HG03064 (cell line): ENCODE measurements around the gene CELF3.

Experiments used
- ATAC-seq: cut with Tn5 transposase; IDR thresholded peaks from one replicate; pipeline ENCODE4 v1.9.1; 2021; ENCODE audit warnings: low read depth; ENCODE audit not compliant: unreplicated experiment

The CELF3 gene

DNA sequence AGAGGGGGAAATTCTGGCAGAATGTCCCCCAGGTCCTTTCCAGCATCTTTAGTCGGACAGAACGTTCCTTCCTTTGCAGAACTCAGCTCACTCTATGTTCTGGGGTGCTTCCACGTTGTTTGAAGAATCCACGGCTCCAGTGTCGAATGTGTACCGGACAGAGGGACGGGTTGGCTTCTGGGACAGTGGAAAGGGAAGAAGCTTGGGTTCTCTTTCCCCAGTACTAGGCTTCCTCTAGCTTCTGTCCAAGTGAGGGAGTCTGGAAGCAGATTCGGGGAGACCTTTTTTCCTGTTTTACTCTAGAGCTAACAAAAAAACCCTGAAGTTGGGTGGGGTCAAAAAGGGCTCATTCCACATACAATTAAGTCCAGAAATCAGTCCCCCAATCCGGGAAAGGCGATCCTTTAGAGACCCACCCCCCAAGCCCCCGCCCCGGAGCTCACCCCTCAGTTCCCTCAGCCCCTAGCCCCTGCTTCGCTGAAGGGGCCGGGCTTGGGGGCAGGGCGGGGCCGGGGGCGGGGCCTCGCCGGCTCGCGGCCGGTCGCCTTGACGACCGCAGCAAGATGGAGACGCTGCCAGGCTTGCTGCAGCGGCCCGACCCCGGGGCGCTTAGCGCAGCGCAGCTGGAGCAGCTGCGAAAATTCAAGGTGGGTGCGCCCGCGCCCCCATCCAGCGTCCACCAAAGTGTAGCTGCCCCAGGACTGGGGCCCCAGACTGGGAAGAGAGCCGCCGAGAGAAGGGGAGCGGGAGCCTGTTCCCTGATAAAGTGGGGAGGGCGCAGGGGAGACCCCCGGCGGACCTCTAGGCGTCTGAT is 4.6 kb upstream of the CELF3 start, which contains the start of gene RIIAD1:
TSS of gene RIIAD1 (plus strand) at position 549 of the 814 bp plus-strand sequence. CDS start at position 564, 15 bp downstream.
- ATAC-seq: no peak

DNA sequence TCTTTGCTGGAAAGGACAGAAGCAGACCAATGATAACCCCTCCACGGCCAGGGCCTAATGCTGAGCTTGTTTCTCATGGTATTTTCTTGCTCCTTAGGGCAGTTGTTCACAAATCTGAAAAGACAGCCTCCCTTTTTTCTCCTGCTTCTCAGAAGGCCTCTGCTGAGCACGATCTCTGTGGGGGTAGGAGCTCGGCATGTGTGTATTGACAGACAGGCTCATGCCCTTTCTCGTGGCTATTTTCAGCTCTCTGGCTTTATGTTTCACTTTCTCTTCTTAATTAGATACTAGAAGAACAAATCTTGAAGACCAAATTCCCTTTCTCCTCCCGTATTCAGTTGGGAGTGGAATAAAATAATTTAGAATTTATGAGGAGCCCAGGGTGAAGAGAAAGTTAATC is 4.0 kb upstream of the CELF3 start:
- ATAC-seq: no peak

DNA sequence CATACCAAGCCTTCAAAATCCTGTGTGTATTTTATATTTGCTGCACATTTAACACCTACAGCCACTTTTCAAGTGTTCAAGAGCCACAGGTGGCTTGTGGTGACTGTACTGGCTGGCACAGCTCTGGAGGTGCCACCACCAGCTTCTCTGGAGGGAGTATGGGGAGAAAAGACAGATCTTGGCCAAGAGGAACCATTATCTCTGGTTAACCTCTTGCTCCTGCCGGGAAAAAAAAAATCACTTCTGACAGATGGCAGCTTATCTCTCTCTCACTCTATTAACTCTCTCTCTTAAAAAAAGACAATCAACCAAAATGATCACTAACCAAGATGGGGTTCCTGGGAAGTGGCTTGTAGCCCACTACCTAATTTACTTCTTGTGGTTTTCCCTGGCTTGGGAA is 3.5 kb upstream of the CELF3 start:
- no peak for ATAC-seq

DNA sequence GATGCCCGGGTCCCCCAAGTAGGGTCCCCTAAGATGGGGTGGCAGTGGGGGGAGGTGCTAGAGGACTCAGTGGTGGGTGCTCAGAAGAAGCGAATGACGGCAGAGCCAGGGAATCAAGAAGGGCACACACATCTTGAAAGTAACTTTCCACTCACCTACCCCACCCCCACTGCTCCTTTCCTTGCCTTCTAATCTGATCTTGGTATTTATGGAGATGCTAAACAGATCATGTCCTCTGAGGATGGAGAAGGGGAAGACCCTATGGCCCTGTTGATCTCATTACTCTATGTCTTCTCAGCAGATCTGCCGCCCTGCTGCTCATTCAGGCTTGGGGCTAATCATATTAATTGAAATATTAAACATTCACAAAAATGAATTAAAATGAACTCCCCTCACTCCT is 2.1 kb upstream of the CELF3 start:
- ATAC-seq: no peak

DNA sequence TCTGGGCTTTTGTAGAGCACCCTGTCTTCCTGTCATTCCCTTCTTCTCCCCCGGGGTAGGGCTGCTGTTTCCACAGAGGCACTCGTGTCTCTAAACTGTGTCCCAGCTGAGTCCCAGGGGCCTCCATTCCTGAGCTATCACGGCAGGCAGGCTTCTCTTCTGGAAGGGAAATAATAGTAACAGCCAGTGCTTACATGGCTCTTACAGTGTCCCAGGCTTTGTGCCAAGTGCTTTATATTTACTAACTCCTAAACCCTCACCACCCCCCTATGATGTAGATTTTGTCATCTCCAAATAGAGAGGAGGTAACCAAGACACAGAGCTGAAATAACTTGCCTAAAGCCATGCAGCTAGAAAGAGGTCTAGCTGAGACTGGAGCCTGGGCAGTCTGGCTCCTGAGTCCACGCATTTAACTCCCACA is 1.4 kb upstream of the CELF3 start:
- no peak for ATAC-seq

DNA sequence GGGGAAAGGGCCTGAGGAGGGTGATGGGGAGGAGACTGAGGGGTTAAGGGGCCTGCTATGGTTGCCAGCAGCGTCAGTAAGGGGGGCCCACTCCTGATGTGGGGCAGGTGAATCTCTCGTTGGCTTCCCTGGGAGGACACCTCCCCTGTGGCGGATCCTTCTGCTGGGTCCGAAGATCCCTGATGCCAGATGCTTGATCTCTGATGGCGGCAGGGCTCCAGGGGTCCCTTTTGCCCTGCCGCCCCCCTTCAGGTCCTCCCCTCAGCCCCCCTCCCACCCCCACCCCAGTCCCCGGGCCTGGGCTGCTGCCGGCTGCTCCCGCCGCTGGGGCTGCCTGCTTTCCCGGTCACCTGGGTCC is 219 bp downstream of the CELF3 start:
- ATAC-seq: no peak

DNA sequence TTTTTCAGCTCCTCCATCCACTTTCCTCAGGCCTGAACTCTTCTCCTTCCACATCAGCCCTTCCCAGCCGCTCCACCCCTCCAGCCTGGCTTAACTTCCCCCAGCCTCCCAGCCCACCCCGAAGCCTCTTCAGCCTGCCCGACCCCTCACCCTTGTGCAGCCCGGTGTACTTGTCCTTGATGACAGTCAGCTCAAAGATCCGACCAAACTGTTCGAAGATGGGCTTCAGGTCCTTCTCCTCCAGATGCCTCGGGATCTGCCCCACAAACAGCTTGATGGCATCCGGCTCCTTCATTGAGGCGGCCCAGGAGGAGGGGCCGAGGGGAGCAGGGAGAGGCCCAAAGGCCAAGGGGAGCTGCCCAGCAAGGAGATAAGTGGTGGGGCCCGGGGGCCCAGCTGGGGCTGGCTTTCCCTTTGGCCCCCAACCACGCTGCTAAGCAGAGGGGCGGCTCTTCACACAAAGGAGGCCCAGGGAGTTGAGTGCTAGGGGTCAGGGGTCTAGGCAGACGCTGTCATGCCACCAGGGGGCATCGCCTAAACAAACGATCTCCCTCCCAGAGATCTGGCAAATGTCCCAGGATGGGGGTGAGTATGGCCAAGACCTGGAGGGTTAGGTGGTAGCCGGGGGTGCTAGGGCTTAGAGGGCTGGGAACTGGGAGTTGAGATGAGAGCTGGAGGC is 738 bp downstream of the CELF3 start:
- no peak for ATAC-seq

DNA sequence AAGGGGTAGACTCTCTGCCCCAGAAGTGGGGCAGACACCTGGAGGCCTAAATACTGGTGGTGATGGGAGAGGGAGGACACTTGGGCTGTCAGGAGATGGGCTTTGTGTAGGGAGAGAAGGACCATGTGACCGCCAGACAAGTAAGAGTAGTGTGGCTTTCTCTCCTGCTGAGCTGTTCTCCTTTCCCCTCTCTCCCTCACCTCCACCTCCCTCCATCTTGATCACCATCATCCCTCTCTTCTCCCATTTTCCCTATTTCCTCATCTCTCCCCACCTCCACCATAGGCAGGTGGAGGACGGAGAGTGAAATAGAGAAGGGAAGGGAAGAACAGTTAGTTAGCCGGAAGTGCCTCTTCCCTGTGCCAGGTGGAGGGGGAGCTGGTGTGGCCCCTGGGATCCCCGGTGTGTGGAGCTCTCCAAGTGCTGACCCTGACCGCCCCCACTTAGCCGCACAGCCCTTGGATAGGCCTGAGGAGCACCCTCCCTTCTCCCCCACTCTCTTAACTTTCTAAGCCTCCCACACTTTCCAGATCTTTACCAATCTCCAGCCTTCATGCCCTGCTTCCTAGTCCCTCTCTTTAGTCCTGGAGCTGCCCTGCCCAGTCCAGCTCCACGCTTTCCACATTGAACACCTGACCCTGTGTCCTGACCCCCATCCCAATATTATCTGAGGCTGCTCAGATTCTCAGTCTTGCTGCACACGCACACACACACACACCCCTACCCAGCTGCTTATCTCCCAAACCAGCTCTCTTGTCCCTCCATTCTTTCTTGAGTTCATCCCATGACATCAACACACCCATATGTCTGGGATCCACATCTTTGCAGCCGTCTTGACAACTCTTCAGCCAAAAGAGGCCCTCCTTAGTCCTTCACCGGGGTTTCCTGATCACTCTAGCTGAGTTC is 1.5 kb downstream of the CELF3 start:
- no peak for ATAC-seq

DNA sequence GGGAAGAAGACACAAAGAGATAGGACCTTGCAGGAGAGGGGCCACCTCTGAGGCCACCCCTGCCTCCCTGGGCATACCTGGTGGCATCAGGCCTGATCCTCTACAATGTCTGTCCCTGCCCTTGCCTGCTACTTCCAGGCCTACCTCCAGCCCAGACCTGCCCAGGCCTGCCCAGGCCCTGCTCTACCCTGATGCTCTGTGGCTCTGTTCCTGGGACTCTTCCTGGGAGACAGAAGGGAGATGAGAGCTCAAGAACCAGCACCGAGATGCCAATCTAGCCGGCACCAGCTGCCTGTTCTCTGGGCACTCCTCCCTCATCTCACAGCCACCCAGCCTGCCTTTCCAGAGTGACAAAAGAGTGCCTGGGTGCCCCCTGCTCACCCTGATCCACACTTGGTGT is 2.7 kb downstream of the CELF3 start:
- ATAC-seq: no peak

DNA sequence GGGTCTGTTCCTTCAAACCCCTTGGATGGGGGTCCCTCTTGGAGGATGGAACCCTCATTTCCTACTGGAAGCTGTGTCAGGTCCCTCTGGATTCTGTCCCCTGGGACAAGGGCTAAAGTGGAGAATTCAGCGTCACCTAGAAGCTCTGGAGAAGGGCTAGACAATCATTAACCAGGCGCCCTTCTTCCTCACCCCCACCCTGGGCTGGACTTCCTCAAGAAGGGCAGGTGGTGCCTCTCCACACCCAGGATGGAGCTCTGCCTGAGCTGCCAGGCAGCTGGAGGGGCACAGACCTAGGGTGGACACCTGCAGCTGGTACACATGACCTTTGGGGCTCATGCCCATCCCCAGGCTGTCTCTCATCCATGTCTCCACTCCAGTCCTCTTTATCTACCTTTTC is 3.6 kb downstream of the CELF3 start:
- ATAC-seq: no peak

DNA sequence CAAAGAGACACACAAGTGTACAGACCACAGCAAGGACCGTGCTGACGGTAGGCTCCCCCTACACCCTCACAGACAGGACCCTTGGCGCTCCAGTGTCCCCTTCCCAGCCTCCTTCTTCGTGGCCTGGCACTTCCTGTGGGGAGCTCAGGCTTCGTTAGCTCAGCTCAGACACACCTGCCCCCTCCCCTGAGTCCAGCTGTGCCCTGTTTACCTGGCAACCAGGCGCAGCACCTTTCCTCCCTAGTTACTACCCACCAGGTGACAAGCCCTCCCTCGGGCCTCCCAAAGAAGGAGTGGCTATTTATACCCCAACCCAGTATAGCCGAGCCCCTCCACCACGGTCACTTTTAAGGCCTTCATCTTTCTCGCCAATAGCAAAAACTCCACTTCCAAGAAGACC is 4.7 kb downstream of the CELF3 start:
- ATAC-seq: no peak

DNA sequence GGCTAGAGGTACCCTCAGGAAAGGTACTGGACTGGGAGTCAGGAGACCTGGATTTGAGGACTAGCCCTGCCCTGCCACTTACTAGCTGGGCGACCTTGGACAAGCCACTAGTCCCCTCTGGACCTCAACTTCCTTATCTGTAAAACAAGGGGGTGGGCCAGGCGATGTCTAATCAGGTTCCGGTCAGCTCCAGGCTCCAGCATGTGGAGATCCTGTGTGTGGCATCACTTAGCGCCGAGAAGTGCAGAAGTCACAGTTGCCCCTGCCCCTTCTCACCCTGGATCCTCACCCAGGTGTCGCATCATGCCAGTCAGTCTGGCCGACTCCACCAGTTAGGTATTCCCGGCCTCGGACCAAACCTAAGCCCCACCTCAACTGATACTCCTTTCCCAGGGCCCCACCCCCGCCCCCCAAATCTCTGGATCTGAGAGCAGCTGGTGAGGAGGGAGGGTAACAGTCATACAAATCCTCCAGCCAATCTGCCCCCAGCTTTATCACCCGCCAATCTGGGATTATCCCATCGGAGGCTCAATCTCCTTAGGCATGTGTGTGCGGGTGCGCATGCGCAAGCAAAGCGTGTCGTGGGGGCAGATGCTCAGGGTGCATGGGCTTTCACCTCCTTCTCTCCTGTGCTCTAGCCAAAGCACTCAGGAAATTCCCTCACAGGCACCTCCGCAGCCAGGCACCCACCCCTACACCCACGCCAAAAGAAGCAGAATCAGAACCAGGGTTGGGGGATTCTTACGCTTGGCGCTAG is 5.4 kb downstream of the CELF3 start:
- ATAC-seq: no peak

DNA sequence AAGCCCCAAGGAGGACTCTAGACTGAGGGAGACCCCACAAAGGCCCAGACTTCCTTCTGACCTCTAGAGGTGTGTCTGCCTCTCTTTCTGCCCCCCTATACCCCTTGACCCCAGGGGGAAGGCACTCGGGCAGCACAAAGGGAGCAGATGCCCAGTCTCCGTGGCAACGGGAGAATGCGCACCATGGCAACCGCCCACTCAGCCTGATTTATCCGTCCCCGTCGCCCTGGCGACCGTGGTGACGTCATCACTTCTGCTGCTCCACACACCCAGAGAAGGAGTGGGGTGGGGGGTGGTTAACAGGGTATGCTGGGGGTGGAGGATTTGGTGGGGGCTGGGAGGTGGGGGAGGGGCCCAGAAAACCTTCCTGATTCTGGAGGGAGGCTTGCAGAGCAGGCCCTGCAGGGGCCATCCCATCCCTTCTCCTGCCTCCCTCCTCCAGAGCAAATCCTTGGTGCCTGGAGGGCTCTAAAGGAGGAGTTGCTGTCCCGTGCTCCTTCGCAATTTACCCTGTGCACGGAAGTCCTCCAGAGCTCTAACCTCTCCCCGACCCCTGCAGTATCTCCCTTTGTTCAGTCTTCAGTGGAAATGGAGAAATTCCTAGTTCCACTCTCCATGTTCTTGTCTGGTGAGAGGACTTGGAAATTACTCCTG is 6.3 kb downstream of the CELF3 start:
- ATAC-seq: no peak

DNA sequence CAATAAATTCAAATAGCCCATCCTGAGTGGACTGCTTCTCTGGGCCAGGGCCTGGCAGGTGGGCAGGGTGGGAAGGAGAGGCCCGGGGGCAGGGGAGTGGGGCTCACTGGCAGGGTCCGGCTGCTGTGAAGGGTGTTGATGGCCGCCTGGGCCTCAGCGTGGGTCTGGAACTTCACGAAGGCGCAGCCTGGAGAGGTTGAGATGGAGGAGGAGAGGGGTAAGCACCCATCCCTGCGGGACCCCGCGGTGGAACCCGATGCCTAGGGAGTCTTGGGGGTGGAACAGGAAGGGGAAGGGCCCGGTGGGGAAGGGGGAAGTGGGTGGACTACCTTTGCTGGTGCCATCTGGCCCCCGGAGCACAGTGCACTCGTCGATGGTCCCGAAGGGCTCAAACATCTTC is 7.7 kb downstream of the CELF3 start:
- ATAC-seq: no peak

DNA sequence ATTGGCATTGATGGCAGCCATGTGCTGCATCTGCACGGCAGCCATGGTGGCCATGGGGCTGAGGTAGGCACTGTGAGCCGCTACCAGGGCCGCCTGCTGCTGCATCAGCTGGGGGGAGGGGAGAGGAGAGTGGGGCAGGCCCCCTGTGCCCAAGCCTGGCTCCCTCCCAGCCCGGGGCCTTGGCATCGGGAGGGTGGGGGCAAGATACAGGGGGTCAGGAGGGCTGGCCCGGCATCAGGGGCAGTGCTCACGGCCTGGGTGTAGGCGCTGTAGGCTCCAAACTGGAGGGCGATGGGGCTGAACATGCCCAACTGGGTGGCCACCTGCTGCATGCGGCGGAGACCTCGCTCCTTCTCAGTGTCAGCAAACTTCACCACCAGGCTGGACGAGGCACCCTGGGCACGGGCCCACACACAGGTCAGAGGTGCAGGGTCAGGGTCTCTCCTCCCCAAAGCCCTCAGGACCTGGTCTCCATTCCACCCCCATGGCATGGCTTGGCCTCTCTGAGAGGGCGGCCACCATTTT is 9.0 kb downstream of the CELF3 start:
- ATAC-seq: no peak

DNA sequence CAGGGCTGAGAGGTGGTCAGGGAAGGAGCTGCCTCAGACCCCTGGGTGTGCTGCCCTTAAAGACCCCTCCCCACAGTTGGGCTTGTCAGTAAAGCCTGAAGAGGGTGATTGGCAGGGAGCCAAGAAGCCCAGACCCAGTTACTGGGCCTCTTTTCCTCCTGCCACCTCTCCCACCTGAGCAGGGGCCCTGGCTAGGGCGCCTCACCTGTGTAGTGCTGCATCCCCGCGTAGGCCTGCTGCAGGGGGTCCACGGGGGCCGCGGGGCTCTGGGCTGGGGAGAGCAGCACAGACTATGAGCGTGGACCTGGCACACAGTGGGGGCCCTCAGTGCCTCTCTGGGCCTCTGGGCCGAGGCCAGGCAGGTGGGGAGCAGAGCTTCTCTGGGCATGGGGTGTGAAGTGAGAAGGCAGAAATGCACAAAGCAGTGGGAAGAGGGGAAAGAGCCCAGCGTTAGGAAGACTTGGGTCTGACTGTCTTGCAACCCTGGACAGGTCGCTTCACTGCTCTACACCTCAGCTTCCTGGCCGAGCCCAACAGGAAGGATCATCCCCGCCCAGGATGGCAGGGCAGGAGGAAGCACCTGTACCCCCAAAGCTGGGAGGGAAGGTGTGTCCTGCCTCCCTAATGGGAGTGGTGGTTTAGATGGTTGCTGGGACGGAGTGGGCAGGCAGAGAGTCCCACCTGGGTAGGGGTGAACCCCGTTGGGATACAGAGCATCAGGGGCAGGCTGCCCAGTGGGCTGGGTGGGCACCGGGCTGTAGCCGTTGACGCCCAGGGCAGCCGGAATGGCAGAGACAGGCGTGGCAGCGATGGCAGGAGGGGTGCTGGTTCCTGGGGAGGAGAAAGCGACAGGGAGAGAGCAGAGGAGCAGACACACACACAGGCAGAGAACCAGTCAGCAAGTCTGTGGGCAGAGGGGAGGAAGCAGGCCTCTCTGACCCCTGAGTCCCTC is 9.9 kb downstream of the CELF3 start:
- ATAC-seq: no peak

DNA sequence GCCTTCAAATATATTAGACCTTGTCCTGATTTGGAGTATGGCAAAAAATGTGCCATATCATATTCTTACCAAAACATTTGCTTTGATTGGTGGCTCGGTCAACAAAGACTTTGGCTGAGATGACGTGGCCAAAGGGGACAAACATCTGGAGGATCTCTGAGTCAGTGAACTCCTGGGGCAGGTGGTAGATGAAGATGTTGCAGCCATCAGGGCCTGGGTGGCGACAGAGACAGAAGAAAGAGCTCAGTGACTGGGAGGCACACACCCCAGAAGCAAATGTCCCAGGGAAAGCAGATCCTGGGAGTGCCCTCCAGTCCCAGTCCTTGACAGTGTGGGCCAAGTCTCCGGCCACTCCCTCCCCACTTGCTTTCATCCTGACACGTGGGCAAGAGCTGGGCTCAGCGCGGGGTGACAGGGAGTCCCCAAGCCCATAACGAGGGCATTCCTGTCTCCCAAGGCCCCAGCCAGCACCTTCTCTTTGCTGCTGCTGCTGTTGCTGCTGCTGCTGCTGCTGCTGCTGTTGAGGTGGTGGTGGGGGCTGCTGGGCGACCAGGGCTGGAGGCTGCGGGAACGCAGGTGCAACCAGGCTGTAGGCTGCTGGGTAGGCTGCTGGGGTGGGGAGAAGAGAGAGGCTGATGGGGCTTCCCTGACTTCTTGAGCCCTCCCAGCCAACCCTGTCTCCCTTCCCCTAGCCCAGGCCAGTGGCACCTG is 10.7 kb downstream of the CELF3 start:
- no peak for ATAC-seq

DNA sequence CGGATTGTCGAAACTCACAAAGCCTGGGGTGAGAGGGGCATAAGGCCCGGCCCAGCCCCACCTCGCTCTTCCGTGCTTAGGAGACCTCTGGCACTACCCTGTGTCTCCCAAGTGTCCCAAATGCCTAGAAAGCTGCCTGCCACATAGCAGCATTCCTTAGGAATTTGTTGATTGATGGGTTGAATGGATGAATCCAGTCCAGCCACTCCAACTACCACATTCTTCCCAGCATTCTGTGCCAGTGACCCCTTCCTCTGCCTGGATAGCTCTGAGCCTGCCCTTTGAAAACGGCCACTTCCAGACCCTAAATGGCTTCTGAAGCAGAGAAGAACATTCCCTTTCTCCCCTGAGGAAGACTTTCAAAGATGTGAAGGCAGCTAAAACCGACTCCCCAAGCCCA is 11.5 kb downstream of the CELF3 start:
- ATAC-seq: no peak
